ENCODE results near the gene GTF2H2C.
"Not testable (repeated sequence)": the region's sequence is repeated elsewhere in the genome, so short reads cannot be mapped to it uniquely, and the experiment has no call there.

Gene GTF2H2C

DNA sequence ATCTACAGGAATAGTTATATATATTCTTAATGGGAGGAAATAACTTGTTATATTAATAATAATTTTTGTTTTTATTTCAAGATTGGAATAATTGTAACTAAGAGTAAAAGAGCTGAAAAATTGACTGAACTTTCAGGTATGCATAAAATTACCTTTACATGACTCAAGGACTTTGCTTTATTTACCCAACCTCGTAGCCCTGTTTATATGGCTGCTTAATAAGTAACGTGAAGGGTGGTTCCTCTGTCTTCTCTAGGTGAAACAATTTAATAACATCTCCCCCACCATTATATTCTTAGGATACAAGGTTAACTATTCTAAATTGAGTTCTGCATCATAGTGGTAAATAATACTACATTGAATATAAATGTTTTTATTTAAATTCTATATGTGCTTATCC lies 8.1 kb downstream of the GTF2H2C start:
- not testable (repeated sequence) for DNase-seq

DNA sequence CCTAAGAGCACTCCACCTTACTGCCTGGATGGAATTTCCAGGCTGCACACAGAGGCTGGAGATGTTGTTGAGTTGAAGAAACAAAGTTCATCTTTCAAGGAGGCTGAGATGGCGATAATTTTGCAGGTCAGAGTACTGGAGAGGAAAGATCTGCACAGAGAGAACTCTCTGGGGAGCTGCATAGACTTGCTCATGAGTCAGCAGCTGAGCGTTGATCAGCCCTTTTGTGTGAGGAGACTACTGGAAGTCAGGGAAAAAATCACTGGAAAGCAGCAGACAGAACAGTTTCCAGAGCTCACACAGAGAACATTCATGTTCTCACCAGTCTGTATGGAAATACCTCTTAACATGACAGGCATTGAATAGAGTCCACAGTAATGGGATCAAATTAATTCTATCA lies 23.4 kb downstream of the GTF2H2C start:
- DNase-seq, result not testable (repeated sequence)

DNA sequence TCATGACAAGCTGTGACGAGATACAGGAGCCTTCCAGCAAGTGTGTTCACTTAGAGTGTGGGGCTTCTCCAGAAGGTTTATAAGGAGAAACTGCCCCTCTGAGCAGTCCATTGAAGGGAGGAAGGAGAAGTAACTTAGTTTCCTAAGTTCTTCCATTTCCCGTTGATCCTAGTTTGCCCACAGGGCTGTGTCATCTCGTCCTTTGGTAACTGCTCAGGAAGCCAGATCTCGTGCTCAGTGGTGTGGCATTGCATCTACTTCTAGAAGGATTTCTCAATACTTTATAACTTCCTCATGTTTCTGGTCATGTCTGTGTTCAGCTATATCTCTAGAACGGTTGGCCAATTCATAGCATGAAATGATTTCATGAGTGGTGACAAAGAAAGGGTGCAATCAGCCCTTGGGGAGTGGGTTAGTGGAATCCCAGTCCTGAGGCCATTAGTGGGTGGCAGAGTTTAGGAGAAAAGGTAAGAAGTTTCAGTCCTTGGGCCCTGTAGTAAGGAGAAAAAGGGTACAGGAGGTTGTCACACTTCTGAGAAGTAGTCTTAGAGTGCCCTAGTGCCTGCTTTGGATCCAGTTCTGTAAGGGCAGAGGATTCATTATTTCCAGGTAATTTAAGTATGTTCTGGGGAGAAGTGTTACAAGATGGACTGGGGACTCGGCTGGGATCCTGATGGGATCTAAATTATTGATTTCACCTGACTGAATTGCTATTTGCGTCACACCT lies 36.3 kb downstream of the GTF2H2C start:
- DNase-seq, result not testable (repeated sequence)

DNA sequence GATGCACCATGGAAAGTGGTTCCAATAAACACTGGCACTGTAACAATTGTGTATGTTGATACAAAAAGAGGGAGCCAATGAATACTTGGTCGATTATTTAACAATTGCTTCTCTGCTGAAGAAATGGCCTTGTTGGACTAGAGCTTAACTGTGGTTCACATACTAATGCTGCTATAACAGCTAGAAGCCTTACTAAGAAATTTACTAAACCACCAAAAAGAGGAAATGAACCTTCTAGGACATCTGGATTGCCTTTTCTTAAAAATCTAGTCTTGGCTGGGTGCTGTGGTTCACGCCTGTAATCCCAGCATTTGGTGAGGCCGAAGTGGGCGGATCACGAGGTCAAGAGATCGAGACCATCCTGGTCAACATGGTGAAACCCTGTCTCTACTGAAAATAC lies 42.0 kb downstream of the GTF2H2C start:
- DNase-seq, result not testable (repeated sequence)

DNA sequence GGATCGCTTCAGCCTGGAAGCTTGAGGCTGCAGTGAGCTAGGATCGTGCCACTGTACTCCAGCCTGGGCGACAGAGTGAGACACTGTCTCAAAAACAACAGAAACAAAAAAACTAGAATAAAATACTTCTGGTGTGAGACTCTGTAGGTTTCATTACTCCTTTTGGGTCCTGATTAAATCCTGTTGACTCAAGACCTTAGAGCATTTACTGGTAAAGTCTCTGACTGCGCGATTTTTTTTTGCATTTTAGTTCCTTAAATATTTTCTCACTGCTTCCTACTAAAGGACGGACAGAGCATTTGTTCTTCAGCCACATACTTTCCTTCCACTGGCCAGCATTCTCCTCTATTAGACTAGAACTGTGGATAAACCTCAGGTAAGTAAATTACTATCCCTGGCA lies 46.8 kb downstream of the GTF2H2C start:
- not testable (repeated sequence) for DNase-seq

DNA sequence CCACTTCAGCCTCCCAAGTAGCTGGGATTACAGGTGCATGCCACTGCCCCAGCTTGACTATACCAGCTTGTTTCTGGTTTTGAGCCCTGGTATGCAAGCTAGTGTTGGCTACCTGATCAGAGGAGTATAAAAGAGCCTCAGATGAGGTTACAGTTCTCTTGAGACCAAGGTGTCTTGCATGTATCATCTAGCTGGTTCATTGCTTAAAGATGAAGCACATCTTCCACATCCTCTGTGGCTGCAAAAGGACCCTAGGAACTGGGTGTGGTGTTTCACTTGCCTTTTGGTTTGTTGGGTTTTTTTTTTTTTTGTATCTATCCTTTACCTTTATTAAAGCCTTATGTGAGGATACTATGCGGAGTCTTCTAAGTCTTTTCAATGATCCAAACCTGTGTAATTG lies 47.8 kb downstream of the GTF2H2C start:
- not testable (repeated sequence) for DNase-seq

DNA sequence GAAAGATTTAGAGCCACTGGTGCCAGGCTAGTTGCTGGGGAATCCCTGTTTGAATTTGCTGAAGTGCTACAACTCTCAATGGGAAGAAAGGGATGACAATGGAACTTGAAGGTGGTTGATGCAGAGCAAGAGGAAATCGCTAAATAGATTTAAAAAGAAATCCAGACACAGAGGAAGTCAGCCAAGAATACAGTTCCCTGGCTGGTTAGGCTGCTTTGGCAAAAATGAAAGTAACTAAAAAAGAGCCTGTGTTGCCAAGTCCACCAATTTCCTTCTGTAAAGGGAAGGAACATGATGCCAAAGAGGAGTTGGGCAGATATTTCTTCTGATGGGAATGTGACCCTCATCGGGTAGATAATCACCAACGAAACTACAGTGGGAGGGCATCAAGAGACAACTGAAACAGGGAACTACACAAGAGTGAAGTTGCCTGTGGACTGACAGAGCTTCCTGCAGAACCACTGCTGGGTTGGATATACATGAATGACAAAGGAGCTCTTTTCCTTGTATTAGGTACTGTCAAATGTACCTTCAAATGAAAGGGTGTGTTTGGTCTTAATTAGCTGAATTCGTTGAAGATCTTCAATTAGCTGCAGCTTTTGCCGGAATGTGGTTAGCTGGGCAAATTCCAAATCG lies 49.0 kb downstream of the GTF2H2C start:
- not testable (repeated sequence) for DNase-seq

DNA sequence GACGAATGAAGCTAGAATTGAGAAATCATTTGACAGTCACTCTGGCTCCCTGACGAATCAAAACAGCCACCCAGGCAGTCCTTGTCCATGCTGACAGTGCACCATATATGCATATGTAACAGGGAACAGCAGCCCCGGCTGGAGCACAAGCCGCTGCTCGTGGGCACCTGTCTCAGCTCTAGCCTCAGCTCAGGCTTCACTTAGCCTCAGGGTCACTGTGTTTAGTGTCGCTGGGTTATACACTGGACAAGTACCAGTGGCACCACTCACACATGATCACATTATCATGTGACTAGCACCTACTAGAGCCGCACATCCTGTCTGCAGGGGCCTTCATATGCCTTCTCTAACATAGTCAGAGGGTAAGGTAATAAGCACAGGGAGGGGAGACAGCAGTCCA lies 54.9 kb downstream of the GTF2H2C start:
- not testable (repeated sequence) for DNase-seq

DNA sequence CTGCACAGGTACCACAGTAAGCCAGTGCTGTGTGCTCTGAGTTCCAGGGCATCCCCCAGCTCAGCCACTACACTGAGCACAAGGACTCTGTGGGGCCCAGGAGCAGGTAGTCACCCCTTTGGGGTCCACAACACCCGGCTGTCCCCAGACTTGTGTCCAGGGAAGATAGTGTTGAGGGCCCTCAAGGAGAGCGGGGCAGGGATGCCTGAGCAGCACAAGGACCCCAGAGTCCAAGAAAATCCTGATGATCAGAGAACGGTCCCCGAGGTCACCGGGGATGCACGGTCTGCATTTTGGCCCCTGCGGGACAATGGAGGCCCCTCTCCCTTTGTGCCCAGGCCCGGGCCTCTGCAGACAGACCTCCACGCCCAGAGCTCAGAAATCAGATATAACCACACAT lies 71.9 kb downstream of the GTF2H2C start:
- DNase-seq, result not testable (repeated sequence)

All from stimulated activated CD4-positive, alpha-beta T cell treated with anti-CD3 and anti-CD28 coated beads, Interleukin-2, amount 100 ng/mL, for 48 hours (primary cell).